ENCODE measurements around the gene AKIRIN1. TPM values are rescaled to one million over a fixed set of nuclear protein-coding genes. Genes with fewer than 3 reads are reported as not detected.

Gene AKIRIN1, protein sequence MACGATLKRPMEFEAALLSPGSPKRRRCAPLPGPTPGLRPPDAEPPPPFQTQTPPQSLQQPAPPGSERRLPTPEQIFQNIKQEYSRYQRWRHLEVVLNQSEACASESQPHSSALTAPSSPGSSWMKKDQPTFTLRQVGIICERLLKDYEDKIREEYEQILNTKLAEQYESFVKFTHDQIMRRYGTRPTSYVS
- 10 to 100 TPM; 82.6 to 84.2 TPM for total RNA-seq
- polyA plus RNA-seq = 118 TPM

GRCh38 chr1:38990738-38991637 lies at the start of gene AKIRIN1:
AKIRIN1 (plus strand) TSS chr1:38991276; CDS start chr1:38991381, 105 bp downstream.
- POLR2A ChIA-PET = interaction anchor here (1.0 to 1.4 kb wide), 2 partner anchors 36 to 118 kb away, joined by 3 to 7 read pairs; partner anchors contain the start of genes MYCBP and NDUFS5
- Histone ChIP-seq H3K4me1 (ENCODE audit: insufficient read depth, low read length) (peaks cover 40% of the 10 kb centered on the region), H3K36me3 (ENCODE audit: insufficient read depth, low read length) (no peaks in the 10 kb centered on the region), H3K27me3 (ENCODE audit: insufficient read depth, low read length, poor library complexity, severe bottlenecking) (no peaks in the 10 kb centered on the region), H3K9me3 (ENCODE audit: low read length) (no peaks in the 10 kb centered on the region), H3K27ac (ENCODE audit: low read depth, low read length) (peak within 1 kb of the TSS; percentile 76), H3K4me3 (ENCODE audit: low read length) (peak within 1 kb of the TSS; percentile 77)
- H3K36me3 Mint-ChIP-seq = peaks cover 0 to 26% (median 6%) of the 10 kb centered on the region in 3 donors
- DNase-seq = peak; percentile 89 to 94 (median 91)
- H3K4me1 Mint-ChIP-seq = peaks cover 30 to 52% (median 43%) of the 10 kb centered on the region in 3 donors
- H3K27ac Mint-ChIP-seq = peak within 1 kb of the TSS; percentile 78 to 95 (median 92)
- CTCF ChIA-PET = no interaction called here
- H3K9me3 Mint-ChIP-seq = no peaks in the 10 kb centered on the region
- H3K27me3 Mint-ChIP-seq = peaks cover 0 to 4% of the 10 kb centered on the region in 2 donors
- H3K4me3 Mint-ChIP-seq = peak within 1 kb of the TSS; percentile 85 to 93 (median 90)

- Histone ChIP-seq H3K4me1 (ENCODE audit: insufficient read depth, low read length) (no peaks in the 10 kb centered on the region), H3K9me3 (ENCODE audit: low read length) (no peaks in the 10 kb centered on the region), H3K27me3 (ENCODE audit: insufficient read depth, low read length, poor library complexity, severe bottlenecking) (no peaks in the 10 kb centered on the region), H3K4me3 (ENCODE audit: low read length) (no peak within 1 kb of the TSS), H3K27ac (ENCODE audit: low read depth, low read length) (no peak within 1 kb of the TSS), H3K36me3 (ENCODE audit: insufficient read depth, low read length) (no peaks in the 10 kb centered on the region)
- peaks cover 2 to 11% of the 10 kb centered on the region in 2 donors for H3K27me3 Mint-ChIP-seq
- no peak within 1 kb of the TSS for H3K4me3 Mint-ChIP-seq
- no peaks in the 10 kb centered on the region for H3K9me3 Mint-ChIP-seq
- no peak for DNase-seq
- ChIA-PET CTCF (no interaction called here), POLR2A (no interaction called here)
- peak within 1 kb of the TSS in 2 of 8 donors; percentile 15 to 72 for H3K27ac Mint-ChIP-seq
- no peaks in the 10 kb centered on the region for H3K36me3 Mint-ChIP-seq
- no peaks in the 10 kb centered on the region for H3K4me1 Mint-ChIP-seq
Observed at GRCh38 chr1:38941527-38942019, 49.5 kb upstream of the AKIRIN1 start, which contains the start of gene RHBDL2. RHBDL2 (minus strand) TSS chr1:38941830; CDS start chr1:38919212, 22,618 bp downstream.

DNA sequence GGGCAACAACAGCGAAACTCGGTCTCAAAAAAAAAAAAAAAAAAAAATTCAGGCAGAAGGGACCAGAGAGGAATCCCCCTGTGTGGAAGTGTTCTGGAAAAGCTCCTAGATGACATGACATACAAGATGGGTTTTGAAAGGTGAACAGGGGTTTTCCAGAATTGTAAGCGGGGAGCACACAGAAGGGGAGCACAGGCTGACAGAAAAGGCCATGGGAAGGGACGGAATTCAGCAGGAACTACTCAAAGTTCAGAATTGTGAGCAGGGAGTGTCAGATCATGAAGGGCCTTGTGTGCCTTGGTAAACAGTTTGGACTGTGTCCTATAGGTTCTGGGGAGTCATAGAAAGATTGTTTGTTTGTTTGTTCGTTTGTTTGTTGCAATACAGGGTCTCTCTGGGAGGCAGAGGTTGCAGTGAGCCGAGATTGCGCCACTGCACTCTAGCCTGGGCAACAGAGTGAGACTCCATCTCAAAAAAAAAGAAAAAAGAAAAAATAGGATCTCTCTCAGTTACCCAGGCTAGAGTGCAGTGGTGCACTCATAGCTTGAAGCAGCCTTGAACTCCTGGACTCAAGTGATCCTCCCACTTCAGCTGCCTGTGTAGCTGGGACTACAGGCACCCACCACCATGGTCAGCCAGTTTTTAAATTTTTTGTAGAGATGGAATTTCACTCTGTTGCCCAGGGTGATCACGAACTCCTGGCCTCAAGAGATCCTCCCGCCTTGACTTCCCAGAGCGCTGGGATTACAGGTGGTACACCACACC lies 48.2 kb upstream of the AKIRIN1 start:
- Mint-ChIP-seq H3K9me3 (no peaks in the 10 kb centered on the region), H3K27ac (peak overlapping the region in 1 of 8 donors; percentile 15), H3K4me3 (no peak overlapping the region), H3K27me3 (peaks cover 4 to 15% of the 10 kb centered on the region in 2 donors), H3K36me3 (peaks cover 0 to 4% (median 0%) of the 10 kb centered on the region in 3 donors), H3K4me1 (no peaks in the 10 kb centered on the region)
- no peaks in the 10 kb centered on the region for H3K27me3 ChIP-seq (ENCODE audit: insufficient read depth, low read length, poor library complexity, severe bottlenecking)
- ChIA-PET POLR2A (no interaction called here), CTCF (no interaction called here)
- H3K4me3 ChIP-seq (ENCODE audit: low read length) = no peak overlapping the region
- DNase-seq = no peak
- no peaks in the 10 kb centered on the region for H3K4me1 ChIP-seq (ENCODE audit: insufficient read depth, low read length)
- H3K36me3 ChIP-seq (ENCODE audit: insufficient read depth, low read length) = no peaks in the 10 kb centered on the region
- no peaks in the 10 kb centered on the region for H3K9me3 ChIP-seq (ENCODE audit: low read length)
- H3K27ac ChIP-seq (ENCODE audit: low read depth, low read length) = no peak overlapping the region

GRCh38 chr1:38944547-38944946 lies 46.5 kb upstream of the AKIRIN1 start:
- no peak overlapping the region for H3K4me3 Mint-ChIP-seq
- peak overlapping the region in 1 of 8 donors; percentile 2 for H3K27ac Mint-ChIP-seq
- Histone ChIP-seq H3K36me3 (ENCODE audit: insufficient read depth, low read length) (no peaks in the 10 kb centered on the region), H3K27ac (ENCODE audit: low read depth, low read length) (no peak overlapping the region), H3K27me3 (ENCODE audit: insufficient read depth, low read length, poor library complexity, severe bottlenecking) (no peaks in the 10 kb centered on the region), H3K9me3 (ENCODE audit: low read length) (no peaks in the 10 kb centered on the region), H3K4me3 (ENCODE audit: low read length) (no peak overlapping the region), H3K4me1 (ENCODE audit: insufficient read depth, low read length) (no peaks in the 10 kb centered on the region)
- DNase-seq = no peak
- no peaks in the 10 kb centered on the region for H3K4me1 Mint-ChIP-seq
- POLR2A ChIA-PET = interaction anchor here (0.7 kb wide), 1 partner anchor 82 kb away, joined by 3 read pairs; no protein-coding TSS in a partner anchor
- H3K9me3 Mint-ChIP-seq = no peaks in the 10 kb centered on the region
- H3K27me3 Mint-ChIP-seq = peaks cover 4 to 15% of the 10 kb centered on the region in 2 donors
- CTCF ChIA-PET = no interaction called here
- peaks cover 0 to 4% (median 0%) of the 10 kb centered on the region in 3 donors for H3K36me3 Mint-ChIP-seq

GRCh38 chr1:38950553-38950952 lies 40.5 kb upstream of the AKIRIN1 start:
- H3K36me3 ChIP-seq (ENCODE audit: insufficient read depth, low read length) = no peaks in the 10 kb centered on the region
- peaks cover 0 to 4% (median 0%) of the 10 kb centered on the region in 3 donors for H3K36me3 Mint-ChIP-seq
- no peak for DNase-seq
- ChIA-PET CTCF (no interaction called here), POLR2A (no interaction called here)
- peaks cover 4 to 5% of the 10 kb centered on the region in 2 donors for H3K27me3 Mint-ChIP-seq
- no peaks in the 10 kb centered on the region for H3K27me3 ChIP-seq (ENCODE audit: insufficient read depth, low read length, poor library complexity, severe bottlenecking)
- no peaks in the 10 kb centered on the region for H3K9me3 ChIP-seq (ENCODE audit: low read length)
- no peak overlapping the region for H3K27ac ChIP-seq (ENCODE audit: low read depth, low read length)
- H3K4me1 Mint-ChIP-seq = peaks cover 2 to 6% (median 6%) of the 10 kb centered on the region in 3 donors
- no peak overlapping the region for H3K27ac Mint-ChIP-seq
- no peaks in the 10 kb centered on the region for H3K4me1 ChIP-seq (ENCODE audit: insufficient read depth, low read length)
- no peak overlapping the region for H3K4me3 ChIP-seq (ENCODE audit: low read length)
- H3K4me3 Mint-ChIP-seq = no peak overlapping the region
- no peaks in the 10 kb centered on the region for H3K9me3 Mint-ChIP-seq

GRCh38 chr1:38953433-38953860 lies 37.6 kb upstream of the AKIRIN1 start:
- CTCF ChIA-PET = no interaction called here
- H3K9me3 Mint-ChIP-seq = no peaks in the 10 kb centered on the region
- no peaks in the 10 kb centered on the region for H3K4me1 ChIP-seq (ENCODE audit: insufficient read depth, low read length)

GRCh38 chr1:38958967-38959366 lies 32.1 kb upstream of the AKIRIN1 start:
- Histone ChIP-seq H3K4me1 (ENCODE audit: insufficient read depth, low read length) (peaks cover 3% of the 10 kb centered on the region), H3K27me3 (ENCODE audit: insufficient read depth, low read length, poor library complexity, severe bottlenecking) (no peaks in the 10 kb centered on the region), H3K36me3 (ENCODE audit: insufficient read depth, low read length) (no peaks in the 10 kb centered on the region), H3K4me3 (ENCODE audit: low read length) (no peak overlapping the region), H3K9me3 (ENCODE audit: low read length) (no peaks in the 10 kb centered on the region), H3K27ac (ENCODE audit: low read depth, low read length) (no peak overlapping the region)
- Mint-ChIP-seq H3K9me3 (no peaks in the 10 kb centered on the region), H3K36me3 (no peaks in the 10 kb centered on the region), H3K27me3 (no peaks in the 10 kb centered on the region), H3K4me3 (no peak overlapping the region), H3K27ac (no peak overlapping the region), H3K4me1 (peaks cover 3 to 6% (median 5%) of the 10 kb centered on the region in 3 donors)
- DNase-seq = no peak
- ChIA-PET CTCF (no interaction called here), POLR2A (interaction anchor here (0.6 kb wide), 1 partner anchor 9 kb away, joined by 4 read pairs; no protein-coding TSS in a partner anchor)

More at GRCh38 chr1:38953433-38953860, 37.6 kb upstream of the AKIRIN1 start:
- Mint-ChIP-seq H3K27me3 (no peaks in the 10 kb centered on the region), H3K36me3 (no peaks in the 10 kb centered on the region), H3K27ac (peak overlapping the region in 1 of 8 donors; percentile 19), H3K4me3 (no peak overlapping the region), H3K4me1 (peaks cover 2 to 6% (median 6%) of the 10 kb centered on the region in 3 donors)
- H3K9me3 ChIP-seq (ENCODE audit: low read length) = no peaks in the 10 kb centered on the region
- no peaks in the 10 kb centered on the region for H3K36me3 ChIP-seq (ENCODE audit: insufficient read depth, low read length)
- POLR2A ChIA-PET = no interaction called here
- no peak overlapping the region for H3K27ac ChIP-seq (ENCODE audit: low read depth, low read length)
- no peak for DNase-seq
- no peaks in the 10 kb centered on the region for H3K27me3 ChIP-seq (ENCODE audit: insufficient read depth, low read length, poor library complexity, severe bottlenecking)
- no peak overlapping the region for H3K4me3 ChIP-seq (ENCODE audit: low read length)
